CMK (cell line): ENCODE data around the gene IQCE.

ENCODE experiments used
- DNase-seq: peaks from one replicate; pipeline ENCODE4 v3.0.0-alpha.2; 2010; ENCODE audit warnings: low read depth

The IQCE gene

GRCh38 chr7:2663121-2663886 is 104.5 kb downstream of the IQCE start:
- DNase-seq = no peak

GRCh38 chr7:2663960-2664359 is 105.2 kb downstream of the IQCE start:
- DNase-seq = no peak
